Esophagus muscularis mucosa (tissue), 4 donors: ENCODE data around the gene UBR3. TPM values are rescaled to one million over a fixed set of nuclear protein-coding genes. Genes with fewer than 3 reads are reported as not detected.

Experiments
- DNase-seq: peaks from one replicate; pipeline ENCODE4 v3.0.0-alpha.2; 2017; ENCODE audit errors: extremely low spot score
- H3K27ac ChIP-seq, 4 donors: fragments of 200-600 bp; sonication (generic); replicated peaks in 1 of 4; 1 replicate in 3 of 4; 2 replicates in 1 of 4; pipeline ENCODE4 v1.5.1; 2016 to 2019; ENCODE audit warnings: mild to moderate bottlenecking in 1 of 4
- H3K27me3 ChIP-seq, 4 donors: fragments of 200-600 bp; sonication (generic); one replicate each; pipeline versions ENCODE4 v1.5.1 to v1.6.0; 2016 to 2019
- H3K36me3 ChIP-seq, 4 donors: fragments of 200-600 bp; sonication (generic); one replicate each; pipeline ENCODE4 v1.5.1; 2016 to 2019
- H3K4me1 ChIP-seq, 4 donors: fragments of 200-600 bp; sonication (generic); one replicate each; pipeline ENCODE4 v1.5.1; 2016 to 2019
- H3K4me3 ChIP-seq, 4 donors: fragments of 200-600 bp; sonication (generic); 1 replicate in 2 of 4; 2 replicates in 2 of 4; pipeline ENCODE4 v1.5.1; 2016 to 2019; ENCODE audit warnings: mild to moderate bottlenecking in 4 of 4, moderate library complexity in 1 of 4
- H3K9me3 ChIP-seq, 4 donors: fragments of 200-600 bp; sonication (generic); 1 replicate in 3 of 4; 2 replicates in 1 of 4; pipeline ENCODE4 v1.5.1; 2016 to 2019
- CTCF ChIP-seq, 3 experiments: fragments of 200-600 bp in 2 of 3; fragments of 450-650 bp in 1 of 3; sonication (generic) in 2 of 3; IDR thresholded peaks; one replicate each; pipeline ENCODE4 v1.5.1; 2017 to 2019; ENCODE audit warnings: antibody characterized with exemption in 3 of 3, mild to moderate bottlenecking in 2 of 3, moderate library complexity in 1 of 3
- EP300 ChIP-seq: sonication (generic); formaldehyde crosslinking; IDR thresholded peaks from one replicate; pipeline ENCODE4 v1.6.1; 2017; ENCODE audit warnings: antibody characterized with exemption
- POLR2A ChIP-seq: fragments of 450-650 bp; IDR thresholded peaks from one replicate; pipeline ENCODE4 v1.6.1; 2017; ENCODE audit warnings: antibody characterized with exemption, moderate library complexity, mild to moderate bottlenecking, low read depth
- POLR2AphosphoS5 ChIP-seq, 2 donors: sonication (generic); formaldehyde crosslinking; IDR thresholded peaks; one replicate each; pipeline ENCODE4 v1.6.1; 2017; ENCODE audit warnings: antibody characterized with exemption in 2 of 2
- WGBS: methylation state at CpG from one replicate; pipeline ENCODE4 v1.1.5; 2018; 5-methylcytosine and 5-hydroxymethylcytosine counted together
- intact Hi-C: fragments of 100-400 bp; cut with DNase I; formaldehyde crosslinking; loops from one replicate; pipeline ENCODE4 v1.15.1; 2023
- total RNA-seq, 4 donors: library from RNA; depleted of rRNA; stranded (reverse); fragments of >200 nt; gene quantifications; one replicate each; pipeline versions ENCODE4 v1.1.0 to v1.2.1, GENCODE V29; 2016

The UBR3 gene
- total RNA-seq, 4 donors from 2014 or later = 46.1 to 80.2 (median 58.8) TPM

GRCh38 chr2:169965495-169965894 lies 138.2 kb downstream of the UBR3 start:
- H3K4me1 ChIP-seq = peaks cover 6 to 14% (median 13%) of the 10 kb centered on the region in 4 donors
- no peak for DNase-seq
- intact Hi-C loops = no loop called here
- no peak overlapping the region for H3K27ac ChIP-seq
- 87% methylated on average over 2 of the region's 2 CpGs for WGBS
- H3K4me3 ChIP-seq = no peak overlapping the region
- no peaks in the 10 kb centered on the region for H3K9me3 ChIP-seq
- no peak for TF ChIP-seq POLR2A
- TF ChIP-seq CTCF (IDR thresholded peaks at IDR 0.05) = no peak
- TF ChIP-seq EP300 = no peak
- no peak for TF ChIP-seq POLR2AphosphoS5 (IDR thresholded peaks at IDR 0.05)
- H3K27me3 ChIP-seq = no peaks in the 10 kb centered on the region
- H3K36me3 ChIP-seq = peaks cover 0 to 46% (median 14%) of the 10 kb centered on the region in 4 donors

- intact Hi-C loops = no loop called here
- no peak for DNase-seq
- no peak overlapping the region for H3K4me3 ChIP-seq
- TF ChIP-seq POLR2AphosphoS5 (IDR thresholded peaks at IDR 0.05) (no peak), CTCF (IDR thresholded peaks at IDR 0.05) (no peak), EP300 (no peak), POLR2A (no peak)
- H3K9me3 ChIP-seq = no peaks in the 10 kb centered on the region
- H3K27ac ChIP-seq = no peak overlapping the region
- H3K27me3 ChIP-seq = no peaks in the 10 kb centered on the region
- peaks cover 0 to 38% (median 9%) of the 10 kb centered on the region in 4 donors for H3K36me3 ChIP-seq
- 61% methylated on average over 4 of the region's 4 CpGs for WGBS
- H3K4me1 ChIP-seq = peaks cover 6 to 14% (median 13%) of the 10 kb centered on the region in 4 donors
Observed at GRCh38 chr2:169966454-169966853, 139.2 kb downstream of the UBR3 start.

- intact Hi-C loops = no loop called here
- TF ChIP-seq CTCF (IDR thresholded peaks at IDR 0.05) = no peak
- TF ChIP-seq POLR2AphosphoS5 (IDR thresholded peaks at IDR 0.05) = no peak
- H3K4me3 ChIP-seq = no peak overlapping the region
- H3K9me3 ChIP-seq = no peaks in the 10 kb centered on the region
- H3K27me3 ChIP-seq = no peaks in the 10 kb centered on the region
- H3K4me1 ChIP-seq = peaks cover 6 to 14% (median 13%) of the 10 kb centered on the region in 4 donors
- no peak overlapping the region for H3K27ac ChIP-seq
- peaks cover 0 to 22% (median 9%) of the 10 kb centered on the region in 4 donors for H3K36me3 ChIP-seq
- no peak for DNase-seq
Observed at GRCh38 chr2:169968743-169969142, 141.5 kb downstream of the UBR3 start.

DNA sequence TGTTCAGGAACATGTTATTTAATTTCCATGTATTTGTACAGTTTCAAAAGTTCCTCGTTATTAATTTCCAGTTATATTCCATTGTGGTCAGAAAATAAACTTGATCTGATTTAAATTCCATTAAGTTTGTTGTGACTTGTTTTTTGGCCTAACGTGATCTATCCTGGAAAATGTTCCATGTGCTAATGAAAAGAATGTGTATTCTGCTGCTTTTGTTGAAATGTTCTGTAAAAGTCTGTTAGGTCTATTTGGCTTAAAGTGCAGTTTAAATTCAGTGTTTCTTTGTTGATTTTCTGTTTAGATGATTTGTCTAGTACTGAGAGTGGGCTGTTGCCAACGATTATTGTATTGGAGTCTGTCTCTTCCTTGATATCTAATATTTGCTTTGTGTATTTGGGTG lies 148.0 kb downstream of the UBR3 start:
- no peaks in the 10 kb centered on the region for H3K27me3 ChIP-seq
- H3K27ac ChIP-seq = no peak overlapping the region
- H3K36me3 ChIP-seq = peaks cover 0 to 22% (median 13%) of the 10 kb centered on the region in 4 donors
- no peaks in the 10 kb centered on the region for H3K4me1 ChIP-seq
- H3K9me3 ChIP-seq = peaks cover 0 to 8% (median 1%) of the 10 kb centered on the region in 4 donors
- no peak overlapping the region for H3K4me3 ChIP-seq
- intact Hi-C loops = no loop called here
- WGBS = 90% methylated on average over 3 of the region's 3 CpGs
- no peak for DNase-seq
- TF ChIP-seq POLR2A (no peak), EP300 (no peak), CTCF (IDR thresholded peaks at IDR 0.05) (no peak), POLR2AphosphoS5 (IDR thresholded peaks at IDR 0.05) (no peak)

- no peak for DNase-seq
- TF ChIP-seq CTCF (IDR thresholded peaks at IDR 0.05) (no peak), EP300 (no peak), POLR2AphosphoS5 (IDR thresholded peaks at IDR 0.05) (no peak), POLR2A (no peak)
- Histone ChIP-seq H3K9me3 (peaks cover 0 to 8% (median 1%) of the 10 kb centered on the region in 4 donors), H3K27ac (no peak overlapping the region), H3K4me1 (no peaks in the 10 kb centered on the region), H3K4me3 (no peak overlapping the region), H3K36me3 (peaks cover 0 to 22% (median 13%) of the 10 kb centered on the region in 4 donors), H3K27me3 (no peaks in the 10 kb centered on the region)
- intact Hi-C loops = no loop called here
Observed at GRCh38 chr2:169976335-169976851, 149.1 kb downstream of the UBR3 start.
